C4-2B (cell line): ENCODE results near the gene AP3S2.
"Not testable (repeated sequence)": the region's sequence is repeated elsewhere in the genome, so short reads cannot be mapped to it uniquely, and the experiment has no call there.

Experiments used
- CTCF ChIP-seq: fragments of 450-650 bp; conservative IDR thresholded peaks from 2 replicates; pipeline ENCODE4 v1.5.1; 2017; ENCODE audit warnings: mild to moderate bottlenecking
- ZFX ChIP-seq: fragments of 450-650 bp; IDR thresholded peaks from 2 replicates; pipeline ENCODE4 v1.6.1; 2017

DNA sequence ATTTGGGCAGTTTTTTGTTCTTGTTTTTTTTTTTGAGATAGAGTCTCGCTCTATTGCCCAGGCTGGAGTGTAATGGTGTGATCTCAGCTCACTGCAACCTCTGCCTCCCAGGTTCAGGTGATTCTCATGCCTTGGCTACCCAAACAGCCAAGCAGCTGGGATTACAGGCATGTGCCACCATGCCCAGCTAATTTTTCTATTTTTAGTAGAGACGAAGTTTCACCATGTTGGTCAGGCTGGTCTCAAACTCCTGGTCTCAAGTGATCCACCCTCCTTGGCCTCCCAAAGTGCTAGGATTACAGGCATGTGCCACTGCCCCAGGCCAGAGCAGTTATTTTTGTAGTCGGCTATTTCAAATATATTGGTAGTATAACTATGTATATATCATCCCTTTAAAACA, 8.6 kb downstream of the AP3S2 start:
- TF ChIP-seq CTCF, ZFX: not testable (repeated sequence)
